B cell (primary cell): ENCODE results near the gene RNASEH1. TPM values are rescaled to one million over a fixed set of nuclear protein-coding genes. Genes with fewer than 3 reads are reported as not detected.

Experiments
- ATAC-seq: fragments of 200-7000 bp; cut with Tn5 transposase; one replicate; pipeline ENCODE4 v1.10.0; 2021; ENCODE audit warnings: low read depth, mild to moderate bottlenecking, moderate number of reproducible peaks, moderate library complexity
- CTCF ChIA-PET: fragments of 350-600 bp; sonication (Branson Sonifier 250); formaldehyde crosslinking; loops from one replicate; lab custom pipeline; 2021; ENCODE audit warnings: antibody characterized with exemption, inconsistent platforms; lab: Charles Lee
- POLR2A ChIA-PET: fragments of 350-600 bp; sonication (Branson Sonifier 250); formaldehyde crosslinking; loops from one replicate; lab custom pipeline; 2021; ENCODE audit warnings: antibody characterized with exemption; lab: Charles Lee
- DNase-seq: peaks from one replicate; pipeline ENCODE4 v3.0.0; 2013
- H2AFZ ChIP-seq: 2 replicates; pipeline ENCODE4 v1.6.1; 2012; ENCODE audit warnings: mild to moderate bottlenecking, low read depth, low read length; ENCODE audit not compliant: insufficient read depth, poor library complexity, severe bottlenecking
- H3K27ac ChIP-seq, 2 donors: 1 replicate in 1 of 2; 2 replicates in 1 of 2; pipeline ENCODE4 v1.5.1; 2012 to 2013; ENCODE audit warnings: low read length in 2 of 2, mild to moderate bottlenecking in 2 of 2, moderate library complexity in 1 of 2
- H3K27me3 ChIP-seq, 4 experiments: fragments of 200-600 bp in 1 of 4; sonication (generic) in 1 of 4; replicated peaks in 1 of 4; 1 replicate in 2 of 4; 2 replicates in 2 of 4; pipeline versions ENCODE4 v1.6.1 to v1.7.0; 2013 to 2016; ENCODE audit warnings: low read length in 3 of 4, mild to moderate bottlenecking in 2 of 4, mixed read lengths in 1 of 4, moderate library complexity in 1 of 4; ENCODE audit not compliant: insufficient read depth in 4 of 4, control insufficient read depth in 3 of 4; ENCODE audit errors: control extremely low read depth in 1 of 4
- H3K36me3 ChIP-seq, 2 experiments: replicated peaks in 1 of 2; 1 replicate in 1 of 2; 2 replicates in 1 of 2; pipeline versions ENCODE4 v1.6.1 to v1.7.1; 2013; ENCODE audit warnings: low read length in 1 of 2; ENCODE audit not compliant: insufficient read depth in 2 of 2, control insufficient read depth in 1 of 2; ENCODE audit errors: control extremely low read depth in 1 of 2, extremely low read depth in 1 of 2
- H3K4me1 ChIP-seq, 2 donors: fragments of 200-600 bp in 1 of 2; sonication (generic) in 1 of 2; 1 replicate in 1 of 2; 2 replicates in 1 of 2; pipeline versions ENCODE4 v1.5.1 to v1.6.1; 2013 to 2017; ENCODE audit warnings: low read length in 2 of 2; ENCODE audit not compliant: control insufficient read depth in 2 of 2, insufficient read depth in 2 of 2
- H3K4me2 ChIP-seq: replicated peaks from 2 replicates; pipeline ENCODE3; 2012; ENCODE audit warnings: mild to moderate bottlenecking, low read depth, low read length; ENCODE audit not compliant: poor library complexity, severe bottlenecking
- H3K4me3 ChIP-seq, 5 experiments: fragments of 200-600 bp in 1 of 5; sonication (generic) in 1 of 5; 1 replicate in 3 of 5; 2 replicates in 2 of 5; pipeline versions ENCODE4 v1.5.1 to v1.7.0; 2011 to 2016; ENCODE audit warnings: low read length in 4 of 5, mild to moderate bottlenecking in 4 of 5, low read depth in 2 of 5, control low read depth in 1 of 5, moderate library complexity in 1 of 5; ENCODE audit not compliant: insufficient read depth in 1 of 5; ENCODE audit errors: control extremely low read depth in 1 of 5, extremely low read depth in 1 of 5
- H3K79me2 ChIP-seq: fragments of 200-600 bp; sonication (generic); one replicate; pipeline ENCODE4 v1.6.0; 2016; ENCODE audit warnings: low read length; ENCODE audit not compliant: control insufficient read depth, insufficient read depth
- H3K9ac ChIP-seq: fragments of 200-600 bp; sonication (generic); 2 replicates; pipeline ENCODE4 v1.6.1; 2017; ENCODE audit warnings: mild to moderate bottlenecking, low read length, moderate library complexity
- H3K9me3 ChIP-seq, 3 donors: one replicate each; pipeline versions ENCODE4 v1.6.1 to v1.7.1; 2013; ENCODE audit warnings: low read length in 2 of 3; ENCODE audit not compliant: control insufficient read depth in 2 of 3, insufficient read depth in 1 of 3; ENCODE audit errors: control extremely low read depth in 1 of 3
- H4K20me1 ChIP-seq: 2 replicates; pipeline ENCODE4 v1.6.0; 2012; ENCODE audit warnings: mild to moderate bottlenecking, low read length; ENCODE audit not compliant: insufficient read depth, control insufficient read depth, poor library complexity, severe bottlenecking
- H3K27ac Mint-ChIP-seq: one replicate; pipeline ENCODE4 v1.8.0; 2021; ENCODE audit warnings: mixed read lengths
- H3K27me3 Mint-ChIP-seq: one replicate; pipeline ENCODE4 v1.8.0; 2021; ENCODE audit warnings: mixed read lengths
- H3K4me1 Mint-ChIP-seq: one replicate; pipeline ENCODE4 v1.8.0; 2021; ENCODE audit warnings: mixed read lengths
- H3K4me3 Mint-ChIP-seq: one replicate; pipeline ENCODE4 v1.8.0; 2021; ENCODE audit warnings: mixed read lengths
- H3K9me3 Mint-ChIP-seq: one replicate; pipeline ENCODE4 v1.8.0; 2022; ENCODE audit warnings: mixed read lengths; ENCODE audit not compliant: insufficient read depth
- EZH2 ChIP-seq: IDR thresholded peaks from 2 replicates; pipeline ENCODE4 v1.6.1; 2012; ENCODE audit warnings: borderline replicate concordance, low read depth, mild to moderate bottlenecking, moderate library complexity, low read length; ENCODE audit not compliant: insufficient read depth, poor library complexity, severe bottlenecking
- WGBS: methylation state at CpG from one replicate; pipeline ENCODE4 v1.1.5; 2013; ENCODE audit warnings: missing lambda C conversion rate; ENCODE audit not compliant: insufficient coverage; 5-methylcytosine and 5-hydroxymethylcytosine counted together
- intact Hi-C: fragments of 100-400 bp; cut with micrococcal nuclease; formaldehyde crosslinking; loops from one replicate; pipeline ENCODE4 v1.10.0; 2022
- polyA plus RNA-seq: library from polyadenylated mRNA; depleted of rRNA; stranded (reverse); fragments of >200 nt; gene quantifications from 2 replicates; pipeline ENCODE4 v1.2.3, GENCODE V29; 2012
- total RNA-seq, 2 donors: library from RNA; stranded (reverse); fragments of 120-200 nt in 1 of 2; gene quantifications; 1 replicate in 1 of 2; 2 replicates in 1 of 2; pipeline versions ENCODE4 v1.2.3 to v1.2.4, GENCODE V29; 2013 to 2022
- TF ChIP-seq, protein P1 (sequence below): fragments of 200-600 bp; IDR thresholded peaks from one replicate; pipeline ENCODE4 v1.8.0; 2022; ENCODE audit warnings: antibody characterized with exemption, mild to moderate bottlenecking

RNASEH1 gene
- total and polyA plus RNA-seq, 2 donors (not counting 1 experiment from before 2014, with no cell fraction given): 7.2 to 25.1 TPM

- no peaks in the 10 kb centered on the region for H3K27me3 ChIP-seq
- no peak overlapping the region for H3K9ac ChIP-seq
- H3K79me2 ChIP-seq: no peaks in the 10 kb centered on the region
- ChIA-PET POLR2A (no interaction called here), CTCF (no interaction called here)
- H2AFZ ChIP-seq: no peak overlapping the region
- no peaks in the 10 kb centered on the region for H3K9me3 Mint-ChIP-seq
- H3K9me3 ChIP-seq: peaks cover 0 to 2% (median 0%) of the 10 kb centered on the region in 3 donors
- no peak overlapping the region for H3K4me3 Mint-ChIP-seq
- no peaks in the 10 kb centered on the region for H3K4me1 ChIP-seq
- no peak for TF ChIP-seq EZH2
- TF ChIP-seq, protein P1, sequence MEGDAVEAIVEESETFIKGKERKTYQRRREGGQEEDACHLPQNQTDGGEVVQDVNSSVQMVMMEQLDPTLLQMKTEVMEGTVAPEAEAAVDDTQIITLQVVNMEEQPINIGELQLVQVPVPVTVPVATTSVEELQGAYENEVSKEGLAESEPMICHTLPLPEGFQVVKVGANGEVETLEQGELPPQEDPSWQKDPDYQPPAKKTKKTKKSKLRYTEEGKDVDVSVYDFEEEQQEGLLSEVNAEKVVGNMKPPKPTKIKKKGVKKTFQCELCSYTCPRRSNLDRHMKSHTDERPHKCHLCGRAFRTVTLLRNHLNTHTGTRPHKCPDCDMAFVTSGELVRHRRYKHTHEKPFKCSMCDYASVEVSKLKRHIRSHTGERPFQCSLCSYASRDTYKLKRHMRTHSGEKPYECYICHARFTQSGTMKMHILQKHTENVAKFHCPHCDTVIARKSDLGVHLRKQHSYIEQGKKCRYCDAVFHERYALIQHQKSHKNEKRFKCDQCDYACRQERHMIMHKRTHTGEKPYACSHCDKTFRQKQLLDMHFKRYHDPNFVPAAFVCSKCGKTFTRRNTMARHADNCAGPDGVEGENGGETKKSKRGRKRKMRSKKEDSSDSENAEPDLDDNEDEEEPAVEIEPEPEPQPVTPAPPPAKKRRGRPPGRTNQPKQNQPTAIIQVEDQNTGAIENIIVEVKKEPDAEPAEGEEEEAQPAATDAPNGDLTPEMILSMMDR: no peak
- ATAC-seq: no peak
- intact Hi-C loops: no loop called here
- H3K27me3 Mint-ChIP-seq: no peaks in the 10 kb centered on the region
- no peak overlapping the region for H3K4me2 ChIP-seq
- no peaks in the 10 kb centered on the region for H3K36me3 ChIP-seq
- no peaks in the 10 kb centered on the region for H3K4me1 Mint-ChIP-seq
- no peak overlapping the region for H3K4me3 ChIP-seq
- no peak overlapping the region for H3K27ac Mint-ChIP-seq
- DNase-seq: no peak
- no peak overlapping the region for H3K27ac ChIP-seq
- H4K20me1 ChIP-seq: no peaks in the 10 kb centered on the region
- WGBS: 89% methylated on average over 16 of the region's 22 CpGs
Observed at GRCh38 chr2:3598197-3598910, 40.2 kb upstream of the RNASEH1 start.

DNA sequence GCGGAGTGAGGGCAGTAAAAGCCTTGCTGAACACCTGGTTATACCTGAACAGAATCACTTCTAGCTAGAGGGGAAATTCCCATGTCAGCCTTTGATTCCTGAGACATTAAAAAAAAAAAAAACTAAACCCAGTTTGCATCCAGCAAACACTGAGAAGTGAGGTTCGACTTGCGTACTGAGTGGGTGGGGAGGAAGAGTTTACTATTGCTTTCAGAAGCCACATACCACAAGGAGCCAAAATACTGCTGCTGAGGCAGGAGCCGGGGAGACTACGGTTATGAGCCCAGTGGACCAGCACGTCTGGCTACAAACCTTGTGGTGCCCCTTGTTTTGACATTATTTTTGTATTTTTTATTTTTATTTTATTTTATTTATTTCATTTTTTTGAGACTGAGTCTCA is 39.4 kb upstream of the RNASEH1 start:
- no peak overlapping the region for H2AFZ ChIP-seq
- intact Hi-C loops: no loop called here
- H3K4me3 ChIP-seq: no peak overlapping the region
- ATAC-seq: no peak
- no peaks in the 10 kb centered on the region for H3K27me3 ChIP-seq
- H4K20me1 ChIP-seq: no peaks in the 10 kb centered on the region
- Mint-ChIP-seq H3K27me3 (no peaks in the 10 kb centered on the region), H3K4me3 (no peak overlapping the region), H3K4me1 (no peaks in the 10 kb centered on the region), H3K9me3 (no peaks in the 10 kb centered on the region), H3K27ac (no peak overlapping the region)
- no peaks in the 10 kb centered on the region for H3K36me3 ChIP-seq
- no peaks in the 10 kb centered on the region for H3K79me2 ChIP-seq
- 60% methylated on average over 2 of the region's 6 CpGs for WGBS
- peaks cover 0 to 2% (median 0%) of the 10 kb centered on the region in 3 donors for H3K9me3 ChIP-seq
- CTCF ChIA-PET: no interaction called here
- no peak overlapping the region for H3K27ac ChIP-seq
- H3K9ac ChIP-seq: no peak overlapping the region
- no peak overlapping the region for H3K4me2 ChIP-seq
- no peaks in the 10 kb centered on the region for H3K4me1 ChIP-seq
- TF ChIP-seq, protein P1: no peak
- TF ChIP-seq EZH2: no peak
- POLR2A ChIA-PET: interaction anchor here (0.7 kb wide), 1 partner anchor 124 kb away, joined by 4 read pairs; no protein-coding TSS in a partner anchor
- DNase-seq: no peak
